ENCODE data around the gene DNM3. TPM values are rescaled to one million over a fixed set of nuclear protein-coding genes. Genes with fewer than 3 reads are reported as not detected.

The DNM3 gene
- total RNA-seq, 1 experiment from 2014 or later = 0.11 TPM

GRCh38 chr1:172134087-172134731 lies 292.9 kb downstream of the DNM3 start:
- CTCF ChIA-PET = no interaction called here
- TF ChIP-seq CTCF (IDR thresholded peaks at IDR 0.05; ENCODE audit: insufficient read depth in 1 of 2, low read depth in 1 of 2, low read length in 1 of 2, severe bottlenecking in 1 of 2, unreplicated experiment in 1 of 2) = no peak
- H3K9me3 Mint-ChIP-seq (ENCODE audit: unreplicated experiment) = peaks cover 13% of the 10 kb centered on the region

GRCh38 chr1:172135076-172135672 lies 293.9 kb downstream of the DNM3 start:
- no peaks in the 10 kb centered on the region for H3K4me1 Mint-ChIP-seq (ENCODE audit: low read depth, unreplicated experiment)
- no TSS peak for BruUV-seq (replicated peaks)
- ChIA-PET POLR2A (no interaction called here), CTCF (no interaction called here)
- H3K27me3 ChIP-seq (replicated peaks; ENCODE audit: control insufficient read depth, insufficient read depth, low read length) = no peaks in the 10 kb centered on the region
- intact Hi-C loops (cut with micrococcal nuclease; ENCODE audit: unreplicated experiment) = no loop called here
- peak in 1 of 2 experiments; percentile 4 for DNase-seq
- TF ChIP-seq CTCF (IDR thresholded peaks at IDR 0.05; ENCODE audit: insufficient read depth in 1 of 2, low read depth in 1 of 2, low read length in 1 of 2, severe bottlenecking in 1 of 2, unreplicated experiment in 1 of 2) = peak; percentile 11 to 17
- peaks cover 11% of the 10 kb centered on the region for H3K4me1 ChIP-seq
- H3K9me3 Mint-ChIP-seq (ENCODE audit: unreplicated experiment) = peaks cover 13% of the 10 kb centered on the region
- H3K36me3 Mint-ChIP-seq (ENCODE audit: insufficient read depth, unreplicated experiment) = no peaks in the 10 kb centered on the region
- H3K36me3 ChIP-seq (ENCODE audit: control insufficient read depth, insufficient read depth, low read length) = no peaks in the 10 kb centered on the region
- no peaks in the 10 kb centered on the region for H3K9me3 ChIP-seq
- H3K4me3 Mint-ChIP-seq (ENCODE audit: unreplicated experiment) = no peak overlapping the region
- no peaks in the 10 kb centered on the region for H3K27me3 Mint-ChIP-seq (ENCODE audit: insufficient read depth, unreplicated experiment)
- no peak overlapping the region for H3K27ac Mint-ChIP-seq (ENCODE audit: unreplicated experiment)
- H3K4me3 ChIP-seq (ENCODE audit: low read depth, low read length) = no peak overlapping the region

More at GRCh38 chr1:172134087-172134731, 292.9 kb downstream of the DNM3 start:
- DNase-seq = no peak
- H3K27me3 ChIP-seq (replicated peaks; ENCODE audit: control insufficient read depth, insufficient read depth, low read length) = no peaks in the 10 kb centered on the region
- Mint-ChIP-seq H3K36me3 (ENCODE audit: insufficient read depth, unreplicated experiment) (no peaks in the 10 kb centered on the region), H3K27ac (ENCODE audit: unreplicated experiment) (no peak overlapping the region), H3K4me3 (ENCODE audit: unreplicated experiment) (no peak overlapping the region), H3K27me3 (ENCODE audit: insufficient read depth, unreplicated experiment) (no peaks in the 10 kb centered on the region), H3K4me1 (ENCODE audit: low read depth, unreplicated experiment) (no peaks in the 10 kb centered on the region)
- no peaks in the 10 kb centered on the region for H3K36me3 ChIP-seq (ENCODE audit: control insufficient read depth, insufficient read depth, low read length)
- H3K9me3 ChIP-seq = no peaks in the 10 kb centered on the region
- peaks cover 11% of the 10 kb centered on the region for H3K4me1 ChIP-seq
- POLR2A ChIA-PET = no interaction called here
- intact Hi-C loops (cut with micrococcal nuclease; ENCODE audit: unreplicated experiment) = no loop called here
- no peak overlapping the region for H3K4me3 ChIP-seq (ENCODE audit: low read depth, low read length)
- BruUV-seq (replicated peaks) = no TSS peak

GRCh38 chr1:172135978-172136610 lies 294.8 kb downstream of the DNM3 start:
- H3K36me3 ChIP-seq (ENCODE audit: control insufficient read depth, insufficient read depth, low read length) = no peaks in the 10 kb centered on the region
- TF ChIP-seq CTCF (IDR thresholded peaks at IDR 0.05; ENCODE audit: insufficient read depth in 1 of 2, low read depth in 1 of 2, low read length in 1 of 2, severe bottlenecking in 1 of 2, unreplicated experiment in 1 of 2) = no peak
- DNase-seq = no peak
- POLR2A ChIA-PET = no interaction called here
- Mint-ChIP-seq H3K36me3 (ENCODE audit: insufficient read depth, unreplicated experiment) (no peaks in the 10 kb centered on the region), H3K27me3 (ENCODE audit: insufficient read depth, unreplicated experiment) (no peaks in the 10 kb centered on the region), H3K27ac (ENCODE audit: unreplicated experiment) (no peak overlapping the region), H3K4me3 (ENCODE audit: unreplicated experiment) (no peak overlapping the region), H3K4me1 (ENCODE audit: low read depth, unreplicated experiment) (no peaks in the 10 kb centered on the region), H3K9me3 (ENCODE audit: unreplicated experiment) (peaks cover 13% of the 10 kb centered on the region)
- no peaks in the 10 kb centered on the region for H3K9me3 ChIP-seq
- intact Hi-C loops (cut with micrococcal nuclease; ENCODE audit: unreplicated experiment) = no loop called here
- no TSS peak for BruUV-seq (replicated peaks)
- CTCF ChIA-PET = no interaction called here
- no peak overlapping the region for H3K4me3 ChIP-seq (ENCODE audit: low read depth, low read length)
- H3K4me1 ChIP-seq = peaks cover 11% of the 10 kb centered on the region
- H3K27me3 ChIP-seq (replicated peaks; ENCODE audit: control insufficient read depth, insufficient read depth, low read length) = no peaks in the 10 kb centered on the region

Measured in Caco-2 (cell line).